Chondrocyte (in vitro differentiated cells): Measurements from ENCODE around the gene DENND4B. TPM values are rescaled to one million over a fixed set of nuclear protein-coding genes. Genes with fewer than 3 reads are reported as not detected.

Source experiments
- DNase-seq: peaks from one replicate; pipeline ENCODE4 v3.0.0; 2021; ENCODE audit warnings: mixed read lengths, low spot score
- H3K27ac Mint-ChIP-seq: one replicate; pipeline ENCODE4 v1.8.0; 2021; ENCODE audit warnings: mild to moderate bottlenecking, moderate library complexity, mixed read lengths; ENCODE audit not compliant: unreplicated experiment
- H3K27me3 Mint-ChIP-seq: 2 replicates; pipeline ENCODE4 v1.8.0; 2021; ENCODE audit warnings: low read depth, mixed read lengths
- H3K36me3 Mint-ChIP-seq: 2 replicates; pipeline ENCODE4 v1.8.0; 2021; ENCODE audit warnings: low read depth, mixed read lengths
- H3K4me1 Mint-ChIP-seq: 2 replicates; pipeline ENCODE4 v1.8.0; 2021; ENCODE audit warnings: low read depth, mild to moderate bottlenecking, mixed read lengths
- H3K4me3 Mint-ChIP-seq: one replicate; pipeline ENCODE4 v1.8.0; 2021; ENCODE audit warnings: mild to moderate bottlenecking, moderate library complexity, mixed read lengths; ENCODE audit not compliant: unreplicated experiment
- H3K9me3 Mint-ChIP-seq: 2 replicates; pipeline ENCODE4 v1.8.0; 2021; ENCODE audit warnings: low read depth, mixed read lengths
- total RNA-seq: library from RNA; stranded (reverse); gene quantifications from 3 replicates; pipeline ENCODE4 v1.2.1, GENCODE V29; 2021
- TF ChIP-seq, protein P1 (sequence below): fragments of 200-600 bp; sonication (generic); IDR thresholded peaks from 2 replicates; pipeline ENCODE4 v1.5.0; 2021; ENCODE audit warnings: antibody characterized with exemption, mild to moderate bottlenecking, moderate library complexity

Gene DENND4B
- total RNA-seq, 1 donor from 2014 or later, result 36.7 TPM

GRCh38 chr1:153944827-153945117 lies 1.7 kb downstream of the DENND4B start:
- TF ChIP-seq, protein P1, sequence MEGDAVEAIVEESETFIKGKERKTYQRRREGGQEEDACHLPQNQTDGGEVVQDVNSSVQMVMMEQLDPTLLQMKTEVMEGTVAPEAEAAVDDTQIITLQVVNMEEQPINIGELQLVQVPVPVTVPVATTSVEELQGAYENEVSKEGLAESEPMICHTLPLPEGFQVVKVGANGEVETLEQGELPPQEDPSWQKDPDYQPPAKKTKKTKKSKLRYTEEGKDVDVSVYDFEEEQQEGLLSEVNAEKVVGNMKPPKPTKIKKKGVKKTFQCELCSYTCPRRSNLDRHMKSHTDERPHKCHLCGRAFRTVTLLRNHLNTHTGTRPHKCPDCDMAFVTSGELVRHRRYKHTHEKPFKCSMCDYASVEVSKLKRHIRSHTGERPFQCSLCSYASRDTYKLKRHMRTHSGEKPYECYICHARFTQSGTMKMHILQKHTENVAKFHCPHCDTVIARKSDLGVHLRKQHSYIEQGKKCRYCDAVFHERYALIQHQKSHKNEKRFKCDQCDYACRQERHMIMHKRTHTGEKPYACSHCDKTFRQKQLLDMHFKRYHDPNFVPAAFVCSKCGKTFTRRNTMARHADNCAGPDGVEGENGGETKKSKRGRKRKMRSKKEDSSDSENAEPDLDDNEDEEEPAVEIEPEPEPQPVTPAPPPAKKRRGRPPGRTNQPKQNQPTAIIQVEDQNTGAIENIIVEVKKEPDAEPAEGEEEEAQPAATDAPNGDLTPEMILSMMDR, result no peak
- H3K9me3 Mint-ChIP-seq, result no peaks in the 10 kb centered on the region
- H3K27me3 Mint-ChIP-seq, result no peaks in the 10 kb centered on the region
- H3K4me1 Mint-ChIP-seq, result peaks cover 17% of the 10 kb centered on the region
- peaks cover 20% of the 10 kb centered on the region for H3K36me3 Mint-ChIP-seq
- H3K27ac Mint-ChIP-seq, result peak overlapping the region; percentile 71
- DNase-seq, result peak; percentile 12
- peak overlapping the region; percentile 80 for H3K4me3 Mint-ChIP-seq

- no peaks in the 10 kb centered on the region for H3K9me3 Mint-ChIP-seq
- no peak for DNase-seq
- TF ChIP-seq, protein P1, result no peak
- H3K4me1 Mint-ChIP-seq, result peaks cover 17% of the 10 kb centered on the region
- H3K27ac Mint-ChIP-seq, result peak overlapping the region; percentile 71
- no peak overlapping the region for H3K4me3 Mint-ChIP-seq
- peaks cover 20% of the 10 kb centered on the region for H3K36me3 Mint-ChIP-seq
- H3K27me3 Mint-ChIP-seq, result no peaks in the 10 kb centered on the region
Observed at GRCh38 chr1:153944005-153944826, 2.3 kb downstream of the DENND4B start.

- peaks cover 18% of the 10 kb centered on the region for H3K36me3 Mint-ChIP-seq
- TF ChIP-seq, protein P1, result no peak
- H3K27ac Mint-ChIP-seq, result no peak overlapping the region
- H3K27me3 Mint-ChIP-seq, result no peaks in the 10 kb centered on the region
- no peaks in the 10 kb centered on the region for H3K9me3 Mint-ChIP-seq
- peaks cover 17% of the 10 kb centered on the region for H3K4me1 Mint-ChIP-seq
- H3K4me3 Mint-ChIP-seq, result no peak overlapping the region
- no peak for DNase-seq
Observed at GRCh38 chr1:153942766-153943549, 3.6 kb downstream of the DENND4B start.

- TF ChIP-seq, protein P1, result no peak
- Mint-ChIP-seq H3K4me1 (peaks cover 17% of the 10 kb centered on the region), H3K27me3 (no peaks in the 10 kb centered on the region), H3K4me3 (no peak overlapping the region), H3K27ac (no peak overlapping the region), H3K9me3 (no peaks in the 10 kb centered on the region), H3K36me3 (peaks cover 24% of the 10 kb centered on the region)
- DNase-seq, result no peak
Observed at GRCh38 chr1:153941826-153942725, 4.4 kb downstream of the DENND4B start.

- Mint-ChIP-seq H3K4me1 (peaks cover 13% of the 10 kb centered on the region), H3K27me3 (no peaks in the 10 kb centered on the region), H3K4me3 (no peak overlapping the region), H3K27ac (no peak overlapping the region), H3K9me3 (no peaks in the 10 kb centered on the region), H3K36me3 (peaks cover 32% of the 10 kb centered on the region)
- DNase-seq, result no peak
- TF ChIP-seq, protein P1, result no peak
Observed at GRCh38 chr1:153940756-153941155, 5.8 kb downstream of the DENND4B start.
